HG03066 (cell line): ENCODE measurements around the gene ABCG1.
A peak's percentile ranks its signal among the peaks of the same experiment; 100 is the strongest.

ENCODE experiments used
- ATAC-seq: cut with Tn5 transposase; IDR thresholded peaks from one replicate; pipeline ENCODE4 v1.9.1; 2021; ENCODE audit warnings: low read depth; ENCODE audit not compliant: unreplicated experiment

The ABCG1 gene

DNA sequence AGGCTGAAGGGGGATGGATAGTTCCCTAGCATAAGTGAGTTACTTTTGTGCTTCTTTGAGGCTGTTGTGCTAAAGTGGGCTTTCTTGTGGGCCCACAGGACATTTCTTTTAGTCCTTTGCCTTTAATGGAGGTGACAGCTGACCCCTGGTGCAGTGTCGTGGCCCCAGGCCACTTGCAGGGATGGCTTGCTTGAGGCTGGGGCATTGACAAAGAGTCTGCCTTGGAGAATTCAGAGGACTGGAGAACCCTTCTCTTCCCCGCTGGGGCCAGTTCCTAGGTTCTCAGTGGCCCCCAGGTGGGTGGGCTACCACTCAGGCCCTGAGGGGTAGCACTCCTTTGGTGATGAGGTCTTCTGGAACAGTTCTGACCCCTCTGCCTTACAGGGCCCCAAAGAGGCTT lies 12.8 kb downstream of the ABCG1 start:
- ATAC-seq: no peak

DNA sequence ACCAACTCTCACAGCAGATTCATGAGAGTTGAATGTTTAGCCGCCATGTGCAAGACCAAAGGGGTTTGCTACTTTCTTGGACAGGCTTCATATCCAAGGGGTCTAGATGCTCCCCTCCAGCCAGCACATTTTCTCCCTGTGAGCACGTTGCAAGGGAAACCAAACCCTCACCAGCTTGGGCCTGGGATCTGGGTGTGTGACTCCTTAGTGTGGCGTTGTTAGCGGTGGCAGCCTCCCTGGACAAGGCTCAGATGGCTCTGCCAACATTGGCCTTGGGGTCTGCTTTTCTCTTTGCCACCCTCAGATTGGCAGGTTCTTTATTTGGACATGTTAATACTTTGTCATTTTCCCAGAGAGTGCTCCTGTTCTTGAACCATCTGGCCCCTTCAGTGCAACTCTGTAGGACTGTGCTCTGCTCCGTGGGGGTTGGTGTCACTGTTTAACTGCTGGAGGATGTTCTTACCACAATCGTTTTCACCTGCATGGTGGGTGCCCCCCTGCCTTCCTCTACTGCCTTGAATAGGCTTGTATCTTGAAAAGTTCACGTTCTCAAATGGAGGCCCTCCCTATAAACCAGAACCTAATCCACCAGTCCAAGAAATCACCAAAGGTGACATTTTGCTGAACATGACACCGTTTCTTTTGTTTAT lies 13.4 kb downstream of the ABCG1 start:
- no peak for ATAC-seq

DNA sequence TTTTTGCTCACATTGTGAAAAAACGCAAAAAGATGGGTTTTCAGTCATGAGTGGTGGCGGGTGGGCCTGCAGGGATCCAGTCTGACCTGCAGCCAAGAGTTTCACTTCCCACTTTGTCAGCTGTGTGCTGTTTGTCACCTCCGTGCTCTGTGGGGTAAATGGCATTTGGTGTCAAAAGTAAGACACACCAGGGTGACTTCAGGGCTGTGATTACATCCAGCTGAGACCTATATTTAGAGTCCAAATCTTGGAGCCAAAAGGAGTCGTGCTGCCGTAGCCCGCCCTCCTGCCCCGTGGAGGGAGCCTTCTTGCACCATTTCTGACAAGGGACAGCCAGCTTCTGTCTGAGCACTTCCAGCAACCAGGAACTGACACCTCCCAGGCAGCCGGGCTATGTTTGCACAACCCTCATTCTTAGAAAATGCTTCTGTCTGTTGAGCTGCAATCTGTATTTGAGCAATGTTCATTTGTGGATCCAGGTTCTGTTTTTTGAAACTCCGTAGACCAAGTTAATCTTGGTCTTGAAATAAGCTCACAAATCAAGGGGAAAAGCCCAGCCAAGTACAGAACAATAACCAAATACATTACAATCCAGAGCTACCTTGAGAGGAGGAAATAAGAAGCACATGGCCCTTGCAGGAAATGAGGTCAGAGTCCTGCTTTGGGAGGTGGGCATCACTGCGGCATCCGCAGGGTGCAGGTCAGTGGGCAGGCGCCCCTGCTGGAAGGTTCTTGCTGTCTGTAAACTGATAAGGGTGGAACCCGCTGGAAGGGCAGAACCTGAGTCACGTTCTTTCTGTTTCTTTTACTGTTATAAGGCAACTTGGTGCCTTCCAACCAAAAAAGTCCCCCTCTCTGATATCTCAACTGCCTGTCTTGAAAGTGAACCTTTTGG lies 14.4 kb downstream of the ABCG1 start:
- peak; percentile 52 for ATAC-seq

DNA sequence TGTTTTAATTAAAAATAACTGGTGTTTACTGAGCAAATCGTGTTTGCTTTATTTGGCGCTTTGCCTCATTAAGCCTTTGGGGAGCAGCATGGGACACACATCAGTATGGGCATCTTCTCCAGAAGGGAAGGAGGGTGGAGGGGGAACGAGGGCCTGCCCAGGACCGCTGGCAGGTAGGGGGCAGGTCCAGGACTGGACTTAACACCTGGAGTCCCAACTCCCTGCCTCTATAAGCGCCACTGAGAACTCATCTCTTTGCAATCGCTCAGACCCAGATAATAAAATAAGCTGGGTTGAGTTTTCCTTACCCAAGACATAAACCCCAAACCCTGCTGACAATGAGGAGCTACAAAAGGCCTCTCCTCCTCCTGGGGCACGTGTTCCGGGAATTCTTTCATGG lies 15.1 kb downstream of the ABCG1 start:
- no peak for ATAC-seq

DNA sequence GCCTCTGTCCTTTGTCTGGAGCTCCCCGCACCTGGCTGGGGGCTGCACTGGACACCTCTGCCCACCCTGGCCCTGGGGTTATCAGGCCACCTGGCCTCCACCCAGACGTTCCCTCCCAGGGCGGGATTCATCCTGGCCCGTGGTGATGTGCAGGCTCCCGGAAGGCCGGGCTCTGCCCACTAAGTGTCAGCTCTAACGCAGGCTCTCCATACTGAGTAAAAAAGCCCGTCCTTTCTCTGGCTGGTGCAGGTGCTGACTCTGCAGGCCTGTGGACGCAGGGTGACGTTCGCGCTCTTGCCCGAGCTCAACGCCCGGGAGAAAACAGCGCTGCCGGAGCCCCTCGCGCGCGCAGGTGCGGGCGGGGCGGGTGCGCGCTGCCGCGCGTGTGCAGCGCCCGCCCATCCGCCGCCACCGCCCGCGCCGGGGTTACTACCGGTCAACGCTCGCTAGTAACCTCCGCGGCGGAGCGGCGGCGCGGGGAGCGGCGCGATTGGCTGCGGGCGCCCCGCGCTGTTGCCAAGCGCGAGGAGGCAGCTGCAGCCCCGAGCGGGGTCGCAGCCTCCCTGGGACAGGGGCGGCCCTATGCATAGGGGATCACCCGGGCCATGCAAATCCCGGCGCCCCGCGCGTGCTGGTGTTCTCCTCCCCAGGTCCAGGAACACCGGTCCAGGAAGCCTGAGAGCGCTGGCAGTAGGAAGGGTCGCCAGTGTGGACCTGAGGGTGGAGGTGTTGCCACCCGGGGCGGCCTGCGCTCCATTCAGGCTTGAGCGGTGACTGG lies 15.7 kb downstream of the ABCG1 start:
- no peak for ATAC-seq

DNA sequence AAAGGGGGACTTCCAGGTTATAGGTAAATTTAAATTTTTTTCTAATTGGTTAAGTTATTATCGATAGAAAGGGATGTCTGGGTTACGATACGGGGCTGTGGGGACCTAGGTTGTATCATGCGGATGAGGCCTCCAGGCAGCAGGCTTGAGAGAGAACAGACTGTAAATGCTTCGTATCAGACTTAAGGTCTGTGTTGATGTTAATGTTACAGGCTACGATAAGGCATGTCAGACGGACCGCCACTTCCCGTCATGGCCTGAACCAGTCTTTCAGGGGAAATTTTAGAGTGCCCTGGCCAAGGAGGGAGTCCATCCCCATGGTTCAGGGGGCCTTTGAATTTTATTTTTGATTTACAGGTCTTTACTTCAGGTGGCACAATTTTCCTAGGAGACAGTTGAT lies 16.7 kb downstream of the ABCG1 start:
- ATAC-seq: no peak

DNA sequence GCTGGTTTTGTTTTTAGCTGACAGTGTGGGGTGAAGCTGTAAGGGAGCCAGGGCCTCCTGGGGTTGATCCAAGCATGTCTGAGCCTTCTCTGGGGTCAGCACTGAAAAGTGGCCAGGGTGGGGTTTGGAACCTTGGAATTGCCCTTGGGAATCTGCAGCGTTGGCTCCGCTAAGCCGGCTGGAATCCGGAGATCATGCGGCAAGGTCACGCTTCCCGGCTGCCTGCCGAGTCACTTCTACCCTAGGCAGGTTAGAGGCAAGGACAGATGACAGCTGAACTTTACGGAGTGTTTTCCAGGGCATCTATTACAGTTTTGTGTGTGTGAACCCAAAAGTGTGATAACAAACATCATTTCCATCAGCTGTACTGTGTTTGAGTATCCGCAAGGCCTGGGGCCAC lies 17.1 kb downstream of the ABCG1 start:
- no peak for ATAC-seq

DNA sequence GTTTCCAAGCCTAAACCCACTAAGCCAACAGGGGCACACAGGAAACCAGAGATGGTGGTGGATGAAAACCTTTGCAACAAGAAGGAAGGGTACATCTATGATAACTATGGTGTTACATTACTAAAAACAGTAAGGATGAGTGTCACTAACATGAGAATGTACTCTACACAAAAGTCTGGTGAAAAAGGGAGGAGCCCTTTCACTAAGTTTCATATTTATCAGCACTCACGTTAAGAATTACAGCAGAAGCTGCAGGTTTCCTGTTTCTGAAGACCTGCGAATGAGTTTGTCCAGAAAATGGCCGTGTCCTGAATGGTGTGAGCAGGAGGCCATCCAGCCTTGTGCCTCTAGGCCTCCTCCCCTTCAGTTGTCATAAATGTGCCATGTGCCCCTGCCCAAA lies 17.8 kb downstream of the ABCG1 start:
- ATAC-seq: no peak

DNA sequence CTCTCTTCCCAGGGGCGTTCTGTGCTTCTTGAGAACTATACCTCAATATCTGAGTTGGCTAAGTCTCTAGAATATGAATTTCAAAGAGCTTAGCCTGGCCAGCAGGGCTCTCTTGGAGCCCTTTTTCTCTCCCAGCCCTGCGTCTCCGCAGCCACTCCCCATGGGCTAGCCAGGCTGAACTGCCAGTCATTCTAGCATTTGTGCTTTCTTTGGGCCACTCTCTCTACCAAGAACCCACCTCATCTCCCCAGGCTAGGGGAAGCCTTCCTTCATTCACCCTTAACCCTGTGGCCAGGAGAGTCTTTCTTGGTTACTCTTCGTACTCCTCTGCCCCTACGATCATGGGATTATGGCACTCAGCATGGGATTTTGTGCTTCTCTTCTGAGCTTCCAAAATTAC lies 18.2 kb downstream of the ABCG1 start:
- ATAC-seq: no peak

DNA sequence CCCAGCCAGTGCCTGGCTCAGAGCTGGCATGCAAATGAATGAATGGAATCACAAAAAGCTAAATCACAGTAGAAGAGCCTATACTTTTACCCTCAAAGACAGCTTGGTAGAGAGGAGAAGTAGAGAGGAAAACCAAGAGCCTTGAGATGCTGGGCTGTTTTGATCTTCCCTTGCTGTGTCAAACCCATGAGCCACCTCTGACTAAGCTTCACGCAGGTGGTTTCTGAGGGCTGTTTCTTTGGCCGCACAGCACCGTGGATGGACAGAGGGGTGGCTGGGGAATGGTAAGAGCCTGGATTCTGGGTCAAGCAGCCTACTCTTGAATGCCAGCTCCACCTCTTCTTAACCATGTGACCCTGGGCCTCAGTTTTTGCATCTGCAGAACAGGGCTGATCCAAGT lies 18.6 kb downstream of the ABCG1 start:
- no peak for ATAC-seq

DNA sequence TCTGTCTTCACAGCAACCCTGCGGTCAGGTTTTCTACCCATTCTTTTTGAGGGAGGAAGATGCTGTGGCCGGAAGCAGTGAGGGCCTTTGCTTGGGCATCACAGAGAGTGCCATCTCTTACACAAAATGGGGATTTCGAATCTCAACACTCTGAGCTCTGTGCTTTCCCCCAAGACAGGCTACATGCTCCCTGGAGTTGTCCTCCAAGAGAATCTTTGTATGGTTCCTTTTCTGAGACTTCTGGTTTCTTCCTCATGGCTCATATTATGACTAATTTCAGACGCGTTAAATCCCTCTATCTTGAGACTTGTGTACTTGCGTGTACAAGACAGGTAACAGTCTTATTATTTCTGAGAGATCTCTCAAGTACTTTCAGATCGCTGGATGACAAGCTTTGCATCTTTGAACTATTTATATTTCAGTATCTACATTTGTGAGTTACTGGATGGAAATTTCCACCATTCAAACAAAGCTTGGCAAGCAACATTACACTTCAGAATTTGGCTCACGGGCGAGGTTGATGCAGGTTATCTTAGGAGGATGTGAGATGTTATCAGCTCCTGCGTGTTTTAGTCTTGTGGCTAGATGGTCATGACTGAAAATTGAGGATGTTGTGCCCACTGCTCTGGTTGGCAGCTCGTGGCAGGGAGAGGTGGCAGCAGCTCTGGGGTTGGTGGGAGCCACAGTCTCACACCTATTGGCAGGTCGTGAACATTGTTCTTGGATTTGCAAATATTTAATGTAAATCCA lies 19.4 kb downstream of the ABCG1 start:
- ATAC-seq: no peak

DNA sequence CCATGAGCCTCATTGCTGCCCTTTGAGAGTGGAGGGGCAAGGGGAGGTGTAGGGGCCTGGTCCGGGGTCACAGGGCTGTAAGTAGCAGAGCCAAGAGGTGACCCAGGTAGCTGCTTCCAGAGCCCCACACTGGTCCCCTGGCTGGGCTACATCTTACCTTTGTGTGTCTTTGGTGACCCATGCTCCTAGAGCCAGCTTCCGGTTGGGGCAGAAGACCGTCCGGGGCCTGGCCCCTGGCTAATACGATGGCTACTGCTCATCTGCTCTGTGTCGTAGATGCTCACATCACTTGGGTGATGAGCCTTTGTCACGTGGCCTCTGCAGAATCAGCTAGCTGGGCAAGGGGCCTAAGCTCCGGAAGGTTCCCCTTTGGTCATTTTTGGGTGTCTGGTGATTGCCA lies 20.6 kb downstream of the ABCG1 start:
- ATAC-seq: no peak

DNA sequence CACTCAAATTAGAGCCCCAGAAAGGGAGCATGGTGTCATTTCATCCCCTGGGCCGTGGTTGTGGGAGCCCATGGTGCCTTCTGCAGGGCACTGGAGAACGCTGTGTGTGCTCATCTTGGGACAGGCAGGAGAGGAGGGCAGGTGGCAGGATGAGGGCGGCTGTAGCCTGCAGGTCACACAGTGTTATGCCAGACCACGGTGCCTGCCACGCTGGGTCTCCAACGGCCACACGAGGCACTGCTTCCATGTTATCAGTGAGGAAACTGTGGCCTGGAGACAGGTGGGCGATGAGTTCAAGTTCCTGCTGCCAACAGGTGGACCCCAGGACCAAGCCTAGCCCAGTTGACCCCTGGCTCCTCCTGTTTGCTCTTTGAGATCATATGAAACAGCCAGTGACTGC lies 21.0 kb downstream of the ABCG1 start:
- no peak for ATAC-seq

DNA sequence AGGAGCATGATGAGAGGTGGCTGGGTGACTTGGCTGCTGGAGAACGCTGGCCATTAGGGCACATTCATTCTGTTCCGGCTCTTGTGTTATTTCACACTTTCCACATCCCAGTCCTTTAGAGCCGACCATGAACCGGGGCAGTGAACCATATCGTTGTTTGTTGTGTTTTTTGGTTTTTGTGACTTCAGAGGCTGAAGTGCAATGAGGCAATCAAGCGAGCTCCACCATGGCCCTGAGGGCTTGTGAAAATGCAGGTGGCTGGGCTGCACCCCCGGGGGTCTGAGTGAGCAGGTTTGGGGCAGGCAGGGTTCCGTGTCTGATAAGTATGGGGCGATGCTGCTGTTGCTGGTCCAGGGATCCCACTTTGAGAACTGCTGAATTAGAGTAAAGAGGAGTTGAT lies 23.7 kb downstream of the ABCG1 start:
- ATAC-seq: no peak

DNA sequence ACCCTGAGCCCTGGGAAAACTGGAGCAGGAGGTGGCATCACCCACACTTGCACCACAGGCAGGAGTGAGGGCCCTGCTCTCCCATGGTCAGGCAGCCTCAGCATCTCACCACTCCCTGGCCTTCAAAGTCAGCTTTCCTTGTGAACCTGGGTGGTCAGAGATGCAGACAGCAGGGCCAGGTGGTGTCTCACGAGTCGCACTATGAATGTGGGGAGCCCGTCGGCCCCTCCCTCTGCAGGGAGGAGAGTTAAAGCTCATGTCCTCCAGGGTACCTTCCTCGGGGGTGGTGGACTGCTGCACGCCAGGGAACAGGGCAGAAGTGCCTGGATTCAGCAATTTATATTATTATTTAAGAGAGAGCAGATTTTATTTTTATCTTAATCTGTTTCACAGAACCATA lies 24.1 kb downstream of the ABCG1 start:
- no peak for ATAC-seq

DNA sequence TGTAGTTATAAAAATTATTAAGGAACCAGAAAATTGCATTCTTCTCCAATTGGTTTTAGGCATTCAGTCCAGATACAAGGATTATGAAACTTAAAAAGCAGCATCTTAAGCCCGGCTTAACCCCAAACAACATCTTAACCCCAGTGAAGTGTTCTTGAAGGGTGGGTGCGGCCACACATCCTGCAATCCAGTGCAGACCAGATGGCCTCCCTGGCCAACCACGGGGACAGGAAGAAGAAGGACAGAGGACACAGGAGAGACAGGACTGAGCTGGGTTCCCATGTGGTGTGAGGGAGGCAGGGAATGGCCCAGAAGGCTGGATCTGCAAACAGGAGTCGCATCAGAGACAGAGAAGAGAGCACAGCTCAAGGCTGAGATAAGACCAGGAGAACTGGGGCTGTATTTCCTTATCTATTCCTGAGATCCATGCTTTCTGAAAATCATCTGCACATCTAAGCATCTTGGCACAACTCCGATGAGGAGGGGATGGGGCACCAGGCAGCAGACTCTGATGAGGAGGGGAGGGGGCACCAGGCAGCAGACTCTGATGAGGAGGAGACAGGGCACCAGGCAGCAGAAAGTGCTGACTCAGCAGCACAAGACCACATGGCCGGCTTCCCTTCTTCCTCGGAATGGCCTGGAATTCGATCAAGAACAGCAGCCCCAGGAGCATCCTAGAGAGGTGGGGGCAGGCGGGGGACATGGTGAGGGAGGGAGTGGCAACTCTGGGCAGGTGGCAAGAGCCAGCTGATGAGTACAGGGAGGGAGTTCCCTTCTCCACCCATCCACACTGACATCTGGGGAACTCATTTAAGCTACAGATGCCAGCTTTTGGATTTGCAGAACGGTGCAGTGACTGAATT lies 26.6 kb downstream of the ABCG1 start:
- no peak for ATAC-seq

DNA sequence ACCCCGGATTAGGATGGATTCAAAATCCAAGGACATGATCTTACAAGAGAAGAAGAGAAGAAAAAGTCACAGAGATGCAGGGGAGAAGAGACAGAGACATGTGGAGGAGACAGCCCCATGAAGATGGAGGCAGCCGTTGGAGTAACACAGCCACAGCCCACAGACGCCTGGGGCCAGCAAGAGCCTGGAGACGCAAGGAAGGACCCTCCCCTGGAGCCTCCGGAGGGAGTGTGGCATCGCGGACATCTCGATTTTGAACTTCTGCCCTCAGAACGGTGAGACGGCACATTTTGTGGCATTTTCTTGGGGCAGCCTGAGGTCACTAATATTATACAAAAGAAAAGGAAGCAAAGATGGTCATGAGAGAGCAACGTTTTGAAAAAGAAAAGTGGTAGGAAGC lies 28.8 kb downstream of the ABCG1 start:
- ATAC-seq: no peak

DNA sequence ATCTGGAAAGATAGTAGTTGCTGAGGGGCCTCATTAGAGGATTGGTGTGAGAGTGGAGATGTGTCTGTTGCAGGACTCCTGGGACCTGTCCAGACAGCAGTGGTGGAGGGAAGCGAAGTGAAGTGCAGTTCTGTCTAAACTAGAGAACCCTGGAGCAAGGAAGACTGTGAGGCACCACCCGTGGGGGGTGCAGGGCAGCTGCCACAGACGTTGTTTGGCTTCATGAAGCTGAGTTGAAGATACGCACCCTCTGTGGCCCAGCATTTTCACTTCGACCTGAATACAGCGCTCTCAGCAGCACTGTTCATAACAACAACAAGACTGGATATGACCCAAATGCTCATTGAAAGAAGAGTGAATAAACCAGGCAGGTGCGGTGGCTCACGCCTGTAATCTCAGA lies 29.3 kb downstream of the ABCG1 start:
- ATAC-seq: no peak

DNA sequence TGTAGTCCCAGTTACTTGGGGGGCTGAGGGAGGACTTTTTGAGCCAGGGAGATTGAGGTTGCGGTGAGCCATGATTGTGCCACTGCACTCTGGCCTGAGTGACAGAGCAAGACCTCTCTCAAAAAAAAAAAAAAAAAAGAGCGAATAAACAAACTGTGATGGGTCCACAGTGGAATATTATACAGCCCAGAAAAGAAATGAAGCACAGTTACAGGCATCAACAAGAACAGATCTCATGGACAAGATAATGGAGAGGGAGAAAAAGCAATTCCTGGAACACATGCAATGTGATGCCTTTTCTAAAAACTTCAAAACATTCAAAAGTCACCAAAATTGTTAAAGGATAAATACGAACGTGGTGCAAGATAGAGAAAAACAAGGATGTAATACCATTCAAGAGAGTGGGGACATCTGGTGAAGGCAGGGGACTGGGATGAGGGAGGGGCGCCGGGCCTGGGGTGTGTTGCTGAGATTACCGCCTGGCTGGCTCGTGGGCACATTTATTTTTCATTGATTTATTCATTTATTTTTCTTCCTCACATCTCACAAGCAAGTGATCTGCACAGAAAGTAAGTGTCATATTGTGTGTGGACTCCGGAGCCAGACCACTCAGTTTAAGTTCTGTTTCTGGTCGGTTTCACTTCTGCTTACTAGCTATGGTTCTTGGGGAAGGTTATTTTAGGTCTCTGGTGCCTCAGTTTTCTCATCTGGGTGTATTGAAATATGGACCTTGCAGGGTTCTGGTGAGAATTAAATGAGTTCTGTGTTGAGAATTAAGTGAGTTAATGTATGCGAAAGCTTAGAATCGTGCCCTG lies 30.1 kb downstream of the ABCG1 start:
- ATAC-seq: peak; percentile 90
